Karpas-422 (cell line): ENCODE results near the gene HEMK1. TPM values are rescaled to one million over a fixed set of nuclear protein-coding genes. Genes with fewer than 3 reads are reported as not detected.

Source experiments
- DNase-seq: peaks from one replicate; pipeline ENCODE4 v3.0.0-alpha.2; 2015
- H2AFZ ChIP-seq: fragments of 200-600 bp; sonication (generic); 2 replicates; pipeline ENCODE4 v1.6.1; 2014; ENCODE audit warnings: antibody characterized with exemption, low read length, mixed read lengths
- H3K27ac ChIP-seq: fragments of 200-600 bp; sonication (generic); 2 replicates; pipeline ENCODE4 v1.5.1; 2014; ENCODE audit warnings: mild to moderate bottlenecking, low read length, moderate library complexity
- H3K27me3 ChIP-seq: fragments of 200-600 bp; sonication (generic); 2 replicates; pipeline ENCODE4 v1.6.1; 2014; ENCODE audit warnings: low read length, mixed read lengths
- H3K36me3 ChIP-seq: fragments of 200-600 bp; sonication (generic); 2 replicates; pipeline ENCODE4 v1.6.1; 2014; ENCODE audit warnings: low read length, mixed read lengths; ENCODE audit not compliant: insufficient read depth
- H3K4me1 ChIP-seq: fragments of 200-600 bp; sonication (generic); 2 replicates; pipeline ENCODE4 v1.6.1; 2014; ENCODE audit warnings: mild to moderate bottlenecking, low read length, mixed read lengths
- H3K4me2 ChIP-seq: fragments of 200-600 bp; sonication (generic); 2 replicates; pipeline ENCODE4 v1.6.1; 2014; ENCODE audit warnings: low read length, low read depth, mild to moderate bottlenecking; ENCODE audit not compliant: poor library complexity, severe bottlenecking
- H3K4me3 ChIP-seq: fragments of 200-600 bp; sonication (generic); 2 replicates; pipeline ENCODE4 v1.5.1; 2014; ENCODE audit warnings: mild to moderate bottlenecking, antibody characterized with exemption, low read length, mixed read lengths
- H3K79me2 ChIP-seq: fragments of 200-600 bp; sonication (generic); 2 replicates; pipeline ENCODE4 v1.6.1; 2014; ENCODE audit warnings: mild to moderate bottlenecking, low read length, mixed read lengths
- H3K9ac ChIP-seq: fragments of 200-600 bp; sonication (generic); 2 replicates; pipeline ENCODE4 v1.6.0; 2014; ENCODE audit warnings: low read length
- H3K9me2 ChIP-seq: fragments of 200-600 bp; sonication (generic), shearing (Covaris generic); replicated peaks from 2 replicates; pipeline ENCODE4 v1.6.0; 2014; ENCODE audit warnings: mild to moderate bottlenecking, low read length, moderate library complexity; ENCODE audit not compliant: insufficient read depth
- H3K9me3 ChIP-seq: fragments of 300-700, 200-600 bp; sonication (generic); 2 replicates; pipeline ENCODE4 v1.6.1; 2014; ENCODE audit warnings: low read length, mixed read lengths
- H4K20me1 ChIP-seq: fragments of 200-600 bp; sonication (generic); 2 replicates; pipeline ENCODE4 v1.6.1; 2014; ENCODE audit warnings: mild to moderate bottlenecking, antibody characterized with exemption, low read length, low read depth; ENCODE audit not compliant: insufficient read depth
- total RNA-seq: library from RNA; depleted of rRNA; stranded (reverse); fragments of >200 nt; shearing (Covaris generic); gene quantifications from 2 replicates; pipeline ENCODE4 v1.2.3, GENCODE V29; 2014; ENCODE audit warnings: low replicate concordance

The HEMK1 gene
- total RNA-seq, 1 experiment from 2014 or later, result 10.9 TPM

DNA sequence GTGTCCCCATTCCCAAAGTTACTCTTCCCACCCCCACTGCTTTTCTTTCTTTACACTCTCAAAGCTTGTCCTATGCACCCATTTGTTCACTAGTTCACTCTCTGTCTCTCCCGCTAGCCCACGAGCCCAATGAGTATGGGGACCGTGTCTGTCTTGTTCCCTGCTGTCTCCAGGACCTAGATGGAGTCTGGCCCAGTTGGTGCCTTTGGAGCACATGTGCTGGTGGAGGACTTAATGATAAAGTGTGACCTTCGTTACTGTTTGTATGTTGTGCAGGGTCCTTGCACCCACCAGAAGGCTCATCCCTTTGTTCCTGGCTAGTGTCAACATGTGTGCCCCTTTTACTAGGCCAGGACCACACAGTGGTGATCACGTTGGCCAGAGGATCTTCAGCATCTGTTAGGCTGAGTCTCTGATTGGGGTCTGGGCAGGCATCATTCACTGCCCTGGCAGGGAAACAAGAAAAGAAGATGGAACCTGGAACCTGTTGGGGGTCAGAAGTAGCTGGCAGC lies 34.8 kb downstream of the HEMK1 start:
- Histone ChIP-seq H3K4me3 (no peak overlapping the region), H3K27ac (no peak overlapping the region), H2AFZ (no peak overlapping the region), H3K9me2 (no peaks in the 10 kb centered on the region), H4K20me1 (no peaks in the 10 kb centered on the region), H3K27me3 (no peaks in the 10 kb centered on the region), H3K4me1 (no peaks in the 10 kb centered on the region), H3K79me2 (no peaks in the 10 kb centered on the region), H3K9ac (no peak overlapping the region), H3K4me2 (no peak overlapping the region), H3K36me3 (no peaks in the 10 kb centered on the region), H3K9me3 (no peaks in the 10 kb centered on the region)
- no peak for DNase-seq

DNA sequence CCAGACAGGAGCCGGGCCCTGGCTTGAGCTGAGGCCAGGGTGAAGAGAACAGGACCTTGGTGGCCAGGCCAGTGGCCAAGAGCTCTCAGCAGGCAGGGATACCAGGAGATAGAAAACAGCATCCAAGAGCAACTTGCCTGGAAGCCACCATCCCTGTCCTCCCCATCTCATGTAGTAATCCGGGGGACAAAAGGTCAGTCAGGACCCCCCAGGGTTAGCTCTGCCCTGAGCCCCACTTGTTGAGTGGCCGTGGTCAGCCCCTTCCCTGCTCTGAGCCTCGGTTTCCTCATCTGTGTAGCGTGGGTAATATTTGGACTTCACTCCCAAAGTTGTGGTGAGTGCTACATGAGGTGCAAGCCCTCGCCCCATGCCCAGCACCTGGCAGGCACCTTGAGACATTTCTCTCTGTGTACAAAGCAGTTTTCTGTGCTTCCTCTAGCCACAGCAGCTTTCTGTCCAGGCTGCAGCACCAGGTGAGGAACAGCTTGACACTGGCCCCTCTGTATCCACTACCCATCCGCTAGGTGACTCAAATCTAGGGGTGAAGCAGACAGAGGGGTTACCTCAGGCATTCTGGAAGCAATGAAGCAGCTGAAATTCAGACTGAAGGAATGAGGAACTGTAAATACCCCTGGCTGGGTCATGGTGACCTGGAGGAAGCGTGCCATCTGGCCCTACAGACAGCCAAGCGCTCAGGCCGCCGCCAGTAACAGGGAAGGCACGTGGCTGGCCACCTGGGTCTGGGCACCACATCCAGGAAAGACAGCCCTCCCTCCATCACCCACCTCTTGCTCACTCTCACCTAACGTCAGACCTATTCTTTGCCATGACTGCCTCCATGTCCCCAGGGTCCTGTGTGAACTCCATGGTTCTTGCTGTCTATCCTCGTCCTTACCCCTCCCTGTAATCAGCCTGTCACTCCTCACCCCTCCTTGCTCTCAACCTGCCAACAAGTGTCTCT lies 35.6 kb downstream of the HEMK1 start:
- H3K4me1 ChIP-seq, result no peaks in the 10 kb centered on the region
- no peak overlapping the region for H3K9ac ChIP-seq
- DNase-seq, result no peak
- no peak overlapping the region for H2AFZ ChIP-seq
- H3K27ac ChIP-seq, result no peak overlapping the region
- no peaks in the 10 kb centered on the region for H3K36me3 ChIP-seq
- H3K27me3 ChIP-seq, result no peaks in the 10 kb centered on the region
- H3K9me3 ChIP-seq, result no peaks in the 10 kb centered on the region
- no peak overlapping the region for H3K4me2 ChIP-seq
- H4K20me1 ChIP-seq, result no peaks in the 10 kb centered on the region
- H3K4me3 ChIP-seq, result no peak overlapping the region
- no peaks in the 10 kb centered on the region for H3K79me2 ChIP-seq
- H3K9me2 ChIP-seq, result no peaks in the 10 kb centered on the region

DNA sequence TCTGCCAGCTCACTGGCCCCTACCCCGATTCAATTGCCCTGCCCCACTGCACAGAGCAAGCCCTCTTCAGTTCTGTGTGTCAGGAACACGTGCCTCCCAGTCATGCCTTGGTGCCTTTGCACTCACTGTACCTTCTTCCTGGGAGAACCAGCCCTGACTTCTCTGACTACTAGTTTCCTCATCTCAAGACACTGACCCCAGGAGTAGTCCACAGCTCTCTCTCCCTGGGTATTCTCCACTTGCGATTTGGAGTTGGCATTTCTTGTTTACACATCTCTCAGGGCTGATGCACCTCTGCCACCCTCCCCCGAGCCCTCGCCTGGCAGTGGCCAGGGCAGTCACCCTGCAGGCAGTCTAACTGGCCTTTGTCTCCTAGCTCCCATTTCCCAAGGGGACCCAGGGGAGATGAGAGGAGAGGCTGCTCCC lies 36.6 kb downstream of the HEMK1 start:
- peaks cover under 1% of the 10 kb centered on the region; the same call in 1 of the 2 replicates for H4K20me1 ChIP-seq
- H3K4me3 ChIP-seq, result no peak overlapping the region
- no peak overlapping the region for H3K27ac ChIP-seq
- DNase-seq, result no peak
- H3K79me2 ChIP-seq, result no peaks in the 10 kb centered on the region
- no peak overlapping the region for H3K9ac ChIP-seq
- H3K9me2 ChIP-seq, result no peaks in the 10 kb centered on the region
- H2AFZ ChIP-seq, result no peak overlapping the region
- no peaks in the 10 kb centered on the region for H3K27me3 ChIP-seq
- H3K36me3 ChIP-seq, result no peaks in the 10 kb centered on the region
- peaks cover under 1% of the 10 kb centered on the region for H3K4me1 ChIP-seq
- no peak overlapping the region for H3K4me2 ChIP-seq
- no peaks in the 10 kb centered on the region for H3K9me3 ChIP-seq

DNA sequence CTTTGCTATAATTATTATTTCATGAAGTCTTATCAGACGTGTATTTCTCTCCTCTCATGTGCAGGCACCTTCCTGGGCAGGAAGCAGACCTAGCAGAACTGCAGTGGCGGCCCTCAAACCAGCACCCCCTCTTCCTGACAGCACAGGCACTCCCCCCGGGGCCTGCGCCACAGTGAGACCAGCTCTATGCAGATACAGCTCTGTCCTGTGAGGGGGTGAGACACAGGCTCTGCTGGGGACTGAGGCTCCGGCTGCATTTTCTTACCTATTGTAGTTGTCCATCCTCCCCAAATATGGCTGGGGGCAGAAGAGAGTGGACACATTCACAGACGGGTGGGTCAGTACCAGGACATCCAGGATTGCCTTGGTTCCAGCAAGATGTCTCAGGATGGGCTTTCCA lies 37.3 kb downstream of the HEMK1 start:
- no peaks in the 10 kb centered on the region for H3K9me2 ChIP-seq
- H3K4me3 ChIP-seq, result no peak overlapping the region
- H2AFZ ChIP-seq, result no peak overlapping the region
- H3K4me2 ChIP-seq, result no peak overlapping the region
- peaks cover 5% of the 10 kb centered on the region; the same call in 1 of the 2 replicates for H4K20me1 ChIP-seq
- H3K79me2 ChIP-seq, result no peaks in the 10 kb centered on the region
- peaks cover 7% of the 10 kb centered on the region for H3K4me1 ChIP-seq
- no peak overlapping the region for H3K27ac ChIP-seq
- no peak overlapping the region for H3K9ac ChIP-seq
- no peaks in the 10 kb centered on the region for H3K27me3 ChIP-seq
- DNase-seq, result no peak
- no peaks in the 10 kb centered on the region for H3K36me3 ChIP-seq
- no peaks in the 10 kb centered on the region for H3K9me3 ChIP-seq

DNA sequence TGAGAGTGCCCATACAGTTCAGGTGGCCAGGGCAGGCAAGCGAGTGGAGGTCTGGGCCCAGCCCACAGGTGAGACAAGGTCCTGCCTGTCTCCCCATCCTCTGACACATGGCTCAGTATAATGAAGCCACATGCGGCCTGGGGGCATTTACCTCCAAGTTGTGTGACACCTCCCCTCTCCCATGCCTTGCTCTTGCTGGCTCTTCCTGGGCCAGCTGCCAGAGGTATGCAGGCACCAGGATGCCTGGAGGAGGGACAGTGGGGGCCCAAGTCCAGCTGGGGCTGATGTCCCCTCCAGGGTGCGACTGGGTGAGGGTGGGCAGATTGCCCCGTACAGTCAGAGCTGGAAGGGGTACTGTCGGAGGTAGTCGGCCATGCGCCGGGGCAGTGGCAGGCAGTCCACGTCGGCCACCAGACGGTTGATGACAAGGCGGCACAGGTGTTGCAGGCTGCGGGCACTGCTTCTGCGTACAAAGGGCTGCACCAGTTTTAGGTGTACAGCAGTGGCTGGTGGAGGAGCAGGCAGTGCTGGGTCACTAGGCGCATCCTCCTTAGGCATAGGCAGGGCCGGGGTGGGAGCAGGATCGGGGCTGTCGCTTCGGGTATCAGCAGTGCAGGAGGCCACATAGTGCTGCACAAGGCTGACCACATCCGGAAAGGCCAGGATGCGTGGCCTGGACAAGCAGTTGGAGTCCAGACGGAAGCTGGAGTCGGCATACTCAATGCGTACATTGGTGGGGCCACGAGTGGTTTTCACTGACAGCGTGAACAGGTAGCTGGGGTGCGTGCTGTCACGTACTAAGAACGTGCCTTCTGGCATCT lies 38.2 kb downstream of the HEMK1 start:
- no peak for DNase-seq
- H3K9ac ChIP-seq, result no peak overlapping the region
- no peaks in the 10 kb centered on the region for H3K9me2 ChIP-seq
- no peak overlapping the region for H3K27ac ChIP-seq
- no peak overlapping the region for H3K4me3 ChIP-seq
- no peaks in the 10 kb centered on the region for H3K36me3 ChIP-seq
- H3K27me3 ChIP-seq, result no peaks in the 10 kb centered on the region
- no peaks in the 10 kb centered on the region for H3K79me2 ChIP-seq
- H3K9me3 ChIP-seq, result no peaks in the 10 kb centered on the region
- H2AFZ ChIP-seq, result no peak overlapping the region
- peaks cover 8% of the 10 kb centered on the region; the same call in 1 of the 2 replicates for H4K20me1 ChIP-seq
- peaks cover 14% of the 10 kb centered on the region for H3K4me1 ChIP-seq
- H3K4me2 ChIP-seq, result no peak overlapping the region

DNA sequence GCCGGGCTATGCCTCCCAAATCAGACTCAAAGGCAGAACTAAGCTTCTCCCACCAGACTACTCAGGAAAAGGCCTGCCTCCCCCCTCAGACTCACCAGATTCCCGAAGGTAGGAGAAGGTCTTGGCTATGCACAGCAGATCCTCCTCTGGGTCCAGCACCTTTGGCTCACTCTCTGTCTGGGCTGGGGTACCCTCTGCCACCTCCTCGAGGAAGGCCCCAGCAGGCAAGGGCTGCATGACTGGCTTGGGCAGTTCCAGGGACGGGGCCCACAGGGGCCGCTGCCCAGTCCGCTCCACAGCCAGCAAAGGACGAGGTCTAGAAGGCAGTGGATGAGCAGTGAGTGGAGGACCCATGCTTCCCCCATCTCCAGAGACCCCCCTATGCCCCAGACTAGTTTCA lies 39.0 kb downstream of the HEMK1 start:
- Histone ChIP-seq H2AFZ (no peak overlapping the region), H3K9me3 (no peaks in the 10 kb centered on the region), H3K4me2 (no peak overlapping the region), H3K4me3 (no peak overlapping the region), H4K20me1 (peaks cover 11% of the 10 kb centered on the region; the same call in 1 of the 2 replicates), H3K27ac (no peak overlapping the region), H3K9me2 (no peaks in the 10 kb centered on the region), H3K79me2 (no peaks in the 10 kb centered on the region), H3K4me1 (peaks cover 14% of the 10 kb centered on the region), H3K9ac (no peak overlapping the region), H3K27me3 (no peaks in the 10 kb centered on the region), H3K36me3 (no peaks in the 10 kb centered on the region)
- DNase-seq, result no peak

DNA sequence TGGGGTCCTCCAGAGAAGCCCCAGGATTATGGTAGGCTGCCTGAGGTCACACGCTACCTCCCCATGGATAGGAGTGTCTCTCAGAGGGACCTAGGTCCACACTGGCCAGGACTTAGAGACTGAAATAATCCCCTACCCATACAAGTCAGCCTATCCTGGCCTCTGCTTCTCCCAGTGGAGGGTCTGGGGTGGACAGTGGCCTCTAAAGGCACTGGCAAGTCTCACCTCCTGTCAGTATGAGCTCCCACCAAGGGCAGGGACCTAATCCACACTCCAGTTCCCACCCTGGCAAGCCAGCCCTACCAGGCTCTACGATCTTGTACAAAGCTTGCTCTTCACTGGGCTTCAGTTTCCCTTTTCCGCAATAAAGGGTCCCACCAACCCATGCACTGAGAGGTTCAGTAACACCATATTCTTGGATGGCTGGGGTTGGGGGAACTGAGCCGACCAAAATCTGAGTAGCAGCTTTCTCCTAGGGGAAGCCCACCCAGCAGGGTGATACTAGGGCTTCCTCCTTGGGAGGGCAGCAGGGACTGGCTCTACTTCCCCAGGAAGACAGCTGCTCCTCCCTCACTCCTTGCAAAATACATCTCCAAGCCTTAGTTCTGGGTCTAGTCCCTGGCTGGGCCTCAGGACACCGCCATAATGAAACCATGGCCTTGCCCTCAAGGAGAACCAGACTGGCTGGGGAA lies 39.9 kb downstream of the HEMK1 start:
- no peaks in the 10 kb centered on the region for H3K36me3 ChIP-seq
- no peaks in the 10 kb centered on the region for H3K27me3 ChIP-seq
- no peak overlapping the region for H3K4me2 ChIP-seq
- H4K20me1 ChIP-seq, result peaks cover 11% of the 10 kb centered on the region; the same call in 1 of the 2 replicates
- no peak for DNase-seq
- no peak overlapping the region for H3K4me3 ChIP-seq
- H3K9me2 ChIP-seq, result no peaks in the 10 kb centered on the region
- H3K27ac ChIP-seq, result no peak overlapping the region
- H3K9ac ChIP-seq, result no peak overlapping the region
- H3K9me3 ChIP-seq, result no peaks in the 10 kb centered on the region
- no peaks in the 10 kb centered on the region for H3K79me2 ChIP-seq
- H3K4me1 ChIP-seq, result peaks cover 14% of the 10 kb centered on the region
- no peak overlapping the region for H2AFZ ChIP-seq
